ENCODE data around the gene SPSB1. TPM values are rescaled to one million over a fixed set of nuclear protein-coding genes. Genes with fewer than 3 reads are reported as not detected.

Gene SPSB1
- total RNA-seq, 4 donors from 2014 or later: 12.3 to 29.6 (median 20.7) TPM

- Histone ChIP-seq H3K36me3 (no peaks in the 10 kb centered on the region), H3K27me3 (no peaks in the 10 kb centered on the region), H3K9me3 (no peaks in the 10 kb centered on the region), H3K4me3 (no peak overlapping the region), H3K4me1 (no peaks in the 10 kb centered on the region), H3K27ac (no peak overlapping the region)
- TF ChIP-seq CTCF (IDR thresholded peaks at IDR 0.05) (no peak), POLR2A (IDR thresholded peaks at IDR 0.05) (no peak)
- DNase-seq: no peak
- intact Hi-C loops (cut with DNase I; ENCODE audit: low total_unique reads): loop anchor here (5.0 kb wide), 1 partner anchor 223 kb away; no protein-coding TSS in a partner anchor
These were observed 23.6 kb upstream of the SPSB1 start for GRCh38 chr1:9269078-9269501.

- TF ChIP-seq POLR2A (IDR thresholded peaks at IDR 0.05): no peak
- TF ChIP-seq CTCF (IDR thresholded peaks at IDR 0.05): no peak
- Histone ChIP-seq H3K9me3 (no peaks in the 10 kb centered on the region), H3K4me1 (no peaks in the 10 kb centered on the region), H3K27ac (no peak overlapping the region), H3K36me3 (no peaks in the 10 kb centered on the region), H3K4me3 (no peak overlapping the region), H3K27me3 (no peaks in the 10 kb centered on the region)
- intact Hi-C loops (cut with DNase I; ENCODE audit: low total_unique reads): loop anchor here (5.0 kb wide), 1 partner anchor 223 kb away; no protein-coding TSS in a partner anchor
- DNase-seq: no peak
These were observed 23.0 kb upstream of the SPSB1 start for GRCh38 chr1:9269721-9270120.

GRCh38 chr1:9270290-9270883 is 22.3 kb upstream of the SPSB1 start:
- H3K4me3 ChIP-seq: no peak overlapping the region
- H3K9me3 ChIP-seq: no peaks in the 10 kb centered on the region
- no peaks in the 10 kb centered on the region for H3K4me1 ChIP-seq
- no peaks in the 10 kb centered on the region for H3K27me3 ChIP-seq
- DNase-seq: no peak
- H3K36me3 ChIP-seq: no peaks in the 10 kb centered on the region
- intact Hi-C loops (cut with DNase I; ENCODE audit: low total_unique reads): no loop called here
- H3K27ac ChIP-seq: no peak overlapping the region
- TF ChIP-seq CTCF (IDR thresholded peaks at IDR 0.05) (no peak), POLR2A (IDR thresholded peaks at IDR 0.05) (no peak)

GRCh38 chr1:9271283-9271682 is 21.4 kb upstream of the SPSB1 start:
- intact Hi-C loops (cut with DNase I; ENCODE audit: low total_unique reads): no loop called here
- TF ChIP-seq CTCF (IDR thresholded peaks at IDR 0.05): no peak
- TF ChIP-seq POLR2A (IDR thresholded peaks at IDR 0.05): no peak

GRCh38 chr1:9271861-9272595 is 20.7 kb upstream of the SPSB1 start:
- Histone ChIP-seq H3K4me1 (no peaks in the 10 kb centered on the region), H3K4me3 (no peak overlapping the region), H3K9me3 (no peaks in the 10 kb centered on the region), H3K27ac (no peak overlapping the region), H3K36me3 (no peaks in the 10 kb centered on the region), H3K27me3 (no peaks in the 10 kb centered on the region)
- TF ChIP-seq POLR2A (IDR thresholded peaks at IDR 0.05) (no peak), CTCF (IDR thresholded peaks at IDR 0.05) (no peak)
- no peak for DNase-seq
- intact Hi-C loops (cut with DNase I; ENCODE audit: low total_unique reads): no loop called here

More at GRCh38 chr1:9271283-9271682, 21.4 kb upstream of the SPSB1 start:
- no peaks in the 10 kb centered on the region for H3K4me1 ChIP-seq
- H3K27ac ChIP-seq: no peak overlapping the region
- H3K4me3 ChIP-seq: no peak overlapping the region
- no peaks in the 10 kb centered on the region for H3K27me3 ChIP-seq
- H3K9me3 ChIP-seq: no peaks in the 10 kb centered on the region
- no peak for DNase-seq
- no peaks in the 10 kb centered on the region for H3K36me3 ChIP-seq

Data from uterus (tissue), 4 donors.